ENCODE measurements around the gene CDK5RAP3. TPM values are rescaled to one million over a fixed set of nuclear protein-coding genes. Genes with fewer than 3 reads are reported as not detected.

The CDK5RAP3 gene
- total RNA-seq, 2 experiments from 2014 or later: 206 to 224 TPM

GRCh38 chr17:48025904-48026501 is 55.1 kb downstream of the CDK5RAP3 start:
- H3K9me3 ChIP-seq (ENCODE audit: control insufficient read depth in 1 of 2, insufficient read depth in 1 of 2, low read length in 2 of 2): no peaks in the 10 kb centered on the region
- Mint-ChIP-seq H3K4me1 (ENCODE audit: low read depth) (peaks cover 28% of the 10 kb centered on the region), H3K4me3 (peak overlapping the region; percentile 85), H3K9me3 (no peaks in the 10 kb centered on the region), H3K36me3 (ENCODE audit: low read depth) (no peaks in the 10 kb centered on the region), H3K27me3 (peaks cover 71% of the 10 kb centered on the region), H3K27ac (no peak overlapping the region)
- ChIA-PET POLR2A (interaction anchor here (0.7 to 2.5 kb wide), 7 partner anchors 11 to 592 kb away, joined by 3 to 20 read pairs (median 3); partner anchors contain the start of genes CDK5RAP3 and NFE2L1), CTCF (interaction anchor here (0.8 to 4.1 kb wide), 21 partner anchors 8 to 593 kb away, joined by 3 to 37 read pairs (median 6); partner anchors contain the start of genes CDK5RAP3, COPZ2, NFE2L1 and SNX11)
- intact Hi-C loops (cut with DNase I, micrococcal nuclease): loop anchor here (1.0 to 10.0 kb wide), 8 partner anchors 22 to 869 kb away; partner anchors contain the start of genes NFE2L1 (in 2 of the 2), ATP5MC1 (in 1 of the 2) and CBX1 (in 1 of the 2)
- no peak for TF ChIP-seq CTCF (IDR thresholded peaks at IDR 0.05)
- no peaks in the 10 kb centered on the region for H3K36me3 ChIP-seq (ENCODE audit: insufficient read depth, low read length)
- H3K27me3 ChIP-seq (ENCODE audit: control insufficient read depth in 1 of 2, insufficient read depth in 2 of 2, low read length in 2 of 2): peaks cover 17 to 20% of the 10 kb centered on the region in 2 experiments
- DNase-seq (peak in 1 of 14 experiments; percentile 39), ATAC-seq (ENCODE audit: poor library complexity) (no peak)
- peaks cover 34% of the 10 kb centered on the region for H3K4me1 ChIP-seq (ENCODE audit: insufficient read depth, low read length)
- H3K4me3 ChIP-seq (ENCODE audit: low read length): peak overlapping the region; percentile 66
- no peak overlapping the region for H3K27ac ChIP-seq (ENCODE audit: low read depth in 1 of 2, low read length in 2 of 2)

- Histone ChIP-seq H3K27ac (ENCODE audit: low read depth in 1 of 2, low read length in 2 of 2) (no peak overlapping the region), H3K4me1 (ENCODE audit: insufficient read depth, low read length) (peaks cover 34% of the 10 kb centered on the region), H3K4me3 (ENCODE audit: low read length) (no peak overlapping the region), H3K9me3 (ENCODE audit: control insufficient read depth in 1 of 2, insufficient read depth in 1 of 2, low read length in 2 of 2) (no peaks in the 10 kb centered on the region), H3K36me3 (ENCODE audit: insufficient read depth, low read length) (no peaks in the 10 kb centered on the region), H3K27me3 (ENCODE audit: control insufficient read depth in 1 of 2, insufficient read depth in 2 of 2, low read length in 2 of 2) (peaks cover 20 to 21% of the 10 kb centered on the region in 2 experiments)
- H3K4me1 Mint-ChIP-seq (ENCODE audit: low read depth): peaks cover 28% of the 10 kb centered on the region
- intact Hi-C loops (cut with DNase I, micrococcal nuclease): loop anchor here (1.0 to 10.0 kb wide), 5 partner anchors 48 to 868 kb away; partner anchors contain the start of gene ATP5MC1 (in 1 of the 2)
- ChIA-PET POLR2A (interaction anchor here (1.0 to 2.5 kb wide), 2 partner anchors 22 to 56 kb away, joined by 3 to 20 read pairs; partner anchors contain the start of genes CDK5RAP3 and NFE2L1), CTCF (interaction anchor here (0.8 to 4.1 kb wide), 17 partner anchors 8 to 592 kb away, joined by 3 to 37 read pairs (median 7); partner anchors contain the start of genes CDK5RAP3, COPZ2 and NFE2L1)
- peaks cover 71% of the 10 kb centered on the region for H3K27me3 Mint-ChIP-seq
- DNase-seq: peak; percentile 44 to 84 (median 61)
- no peaks in the 10 kb centered on the region for H3K36me3 Mint-ChIP-seq (ENCODE audit: low read depth)
- H3K27ac Mint-ChIP-seq: no peak overlapping the region
- ATAC-seq (ENCODE audit: poor library complexity): no peak
- TF ChIP-seq CTCF (IDR thresholded peaks at IDR 0.05): peak; percentile 68
- H3K9me3 Mint-ChIP-seq: no peaks in the 10 kb centered on the region
- peak overlapping the region; percentile 58 for H3K4me3 Mint-ChIP-seq
Observed at GRCh38 chr17:48026502-48027321, 55.8 kb downstream of the CDK5RAP3 start.

- H3K4me1 Mint-ChIP-seq (ENCODE audit: low read depth): peaks cover 28% of the 10 kb centered on the region
- ATAC-seq (ENCODE audit: poor library complexity) (no peak), DNase-seq (no peak)
- peaks cover 71% of the 10 kb centered on the region for H3K27me3 Mint-ChIP-seq
- CTCF ChIA-PET: interaction anchor here (0.8 to 4.1 kb wide), 12 partner anchors 9 to 591 kb away, joined by 3 to 37 read pairs (median 12); partner anchors contain the start of genes COPZ2 and NFE2L1
- TF ChIP-seq CTCF (IDR thresholded peaks at IDR 0.05): no peak
- POLR2A ChIA-PET: interaction anchor here (2.5 kb wide), 1 partner anchor 21 kb away, joined by 20 read pairs; the partner anchor contains the start of gene NFE2L1
- intact Hi-C loops (cut with DNase I, micrococcal nuclease): loop anchor here (2.0 to 10.0 kb wide), 4 partner anchors 307 to 867 kb away; partner anchors contain the start of gene ATP5MC1 (in 1 of the 2)
- Histone ChIP-seq H3K36me3 (ENCODE audit: insufficient read depth, low read length) (no peaks in the 10 kb centered on the region), H3K4me3 (ENCODE audit: low read length) (no peak overlapping the region), H3K9me3 (ENCODE audit: control insufficient read depth in 1 of 2, insufficient read depth in 1 of 2, low read length in 2 of 2) (no peaks in the 10 kb centered on the region), H3K27ac (ENCODE audit: low read depth in 1 of 2, low read length in 2 of 2) (no peak overlapping the region), H3K27me3 (ENCODE audit: control insufficient read depth in 1 of 2, insufficient read depth in 2 of 2, low read length in 2 of 2) (peaks cover 20 to 21% of the 10 kb centered on the region in 2 experiments), H3K4me1 (ENCODE audit: insufficient read depth, low read length) (peaks cover 34% of the 10 kb centered on the region)
- no peak overlapping the region for H3K27ac Mint-ChIP-seq
- no peak overlapping the region for H3K4me3 Mint-ChIP-seq
- no peaks in the 10 kb centered on the region for H3K36me3 Mint-ChIP-seq (ENCODE audit: low read depth)
- no peaks in the 10 kb centered on the region for H3K9me3 Mint-ChIP-seq
Observed at GRCh38 chr17:48027322-48027981, 56.5 kb downstream of the CDK5RAP3 start.

Measured in CD4-positive, alpha-beta T cell (primary cell).